NOMO-1 treated with dmso at 0.1 percent for 144 hours (cell line): ENCODE results near the gene RASL10B.
A peak's percentile ranks its signal among the peaks of the same experiment; 100 is the strongest.
"Not testable (repeated sequence)": the region's sequence is repeated elsewhere in the genome, so short reads cannot be mapped to it uniquely, and the experiment has no call there.

ENCODE experiments used
- DNase-seq: peaks from one replicate; lab custom pipeline; 2025; ENCODE audit not compliant: unreplicated experiment; lab: John Stamatoyannopoulos, UW

Gene RASL10B

GRCh38 chr17:35740997-35741931 lies 9.8 kb downstream of the RASL10B start:
- DNase-seq, result no peak

- no peak for DNase-seq
Observed at GRCh38 chr17:35742496-35742895, 11.1 kb downstream of the RASL10B start.

- no peak for DNase-seq
Observed at GRCh38 chr17:35742896-35743477, 11.5 kb downstream of the RASL10B start.

GRCh38 chr17:35743626-35744328 lies 12.3 kb downstream of the RASL10B start:
- DNase-seq, result peak; percentile 18

GRCh38 chr17:35744830-35745229 lies 13.4 kb downstream of the RASL10B start:
- DNase-seq, result no peak

- no peak for DNase-seq
Observed at GRCh38 chr17:35745246-35745645, 13.8 kb downstream of the RASL10B start.

GRCh38 chr17:35745749-35746320 lies 14.4 kb downstream of the RASL10B start:
- no peak for DNase-seq

GRCh38 chr17:35747540-35748017 lies 16.1 kb downstream of the RASL10B start:
- peak; percentile 43 for DNase-seq

GRCh38 chr17:35748341-35748841 lies 17.0 kb downstream of the RASL10B start:
- no peak for DNase-seq

- no peak for DNase-seq
Observed at GRCh38 chr17:35748979-35749378, 17.5 kb downstream of the RASL10B start.

GRCh38 chr17:35749560-35750412 lies 18.3 kb downstream of the RASL10B start:
- no peak for DNase-seq

- DNase-seq, result no peak
Observed at GRCh38 chr17:35750526-35751395, 19.3 kb downstream of the RASL10B start.

- DNase-seq, result not testable (repeated sequence)
Observed at GRCh38 chr17:35751541-35751940, 20.1 kb downstream of the RASL10B start.

- no peak for DNase-seq
Observed at GRCh38 chr17:35752471-35752870, 21.0 kb downstream of the RASL10B start.

- DNase-seq, result no peak
Observed at GRCh38 chr17:35752945-35753764, 21.7 kb downstream of the RASL10B start, which contains the start of gene GAS2L2. Gene GAS2L2, minus strand, starts transcription at chr17:35753239. Its CDS starts 389 bp downstream, at chr17:35752850.

- no peak for DNase-seq
Observed at GRCh38 chr17:35757243-35757642, 25.8 kb downstream of the RASL10B start.

GRCh38 chr17:35760587-35760986 lies 29.1 kb downstream of the RASL10B start, which contains the start of gene C17orf50:
Gene C17orf50, plus strand, starts transcription at chr17:35760887. Its CDS starts 55 bp downstream, at chr17:35760942.
- no peak for DNase-seq

GRCh38 chr17:35761601-35762000 lies 30.2 kb downstream of the RASL10B start:
- DNase-seq, result no peak
